ENCODE measurements around the gene FOXP4.
"Not testable (repeated sequence)": the region's sequence is repeated elsewhere in the genome, so short reads cannot be mapped to it uniquely, and the experiment has no call there.

Gene FOXP4

DNA sequence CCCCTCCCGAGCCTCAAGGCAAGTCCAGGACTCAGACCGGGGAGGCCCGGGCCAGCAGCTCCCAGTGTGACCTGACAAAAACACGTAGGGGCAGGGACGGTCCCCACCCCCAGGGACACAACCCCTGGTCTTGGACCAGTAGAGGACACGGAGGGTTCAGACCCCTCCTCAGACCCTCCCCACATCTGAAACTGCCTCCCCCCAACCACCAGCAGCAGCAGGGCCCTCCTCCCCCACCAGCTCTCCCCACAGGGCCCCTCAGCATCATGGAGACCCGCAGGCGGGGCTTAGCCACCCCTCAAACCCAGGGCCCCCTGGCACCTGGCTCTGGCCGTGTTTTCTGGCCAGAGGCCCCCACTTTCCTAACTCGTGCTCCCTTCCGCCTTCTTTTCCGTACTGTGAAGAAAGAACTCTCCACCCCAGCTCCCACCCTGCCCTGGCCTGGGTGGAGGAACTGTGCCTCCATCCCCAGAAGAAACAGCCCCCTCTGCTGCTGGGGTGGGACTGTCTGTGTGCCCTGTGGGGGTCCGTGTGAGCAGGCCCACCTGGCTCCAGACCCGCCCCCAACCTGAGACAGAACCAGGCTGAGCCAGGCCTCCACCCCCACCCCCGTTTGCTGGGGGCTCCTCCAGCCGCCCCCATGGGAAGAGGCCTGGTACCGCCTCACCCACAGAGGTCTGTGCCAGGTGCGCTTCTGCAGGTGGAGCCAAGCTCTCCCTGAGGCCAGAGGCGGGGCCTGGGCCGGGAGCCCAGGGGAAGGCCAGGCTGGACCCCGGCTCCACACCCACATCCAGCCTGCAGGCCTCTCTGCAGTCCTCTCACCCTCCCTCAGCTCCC lies 53.1 kb downstream of the FOXP4 start:
- DNase-seq (ENCODE audit: low read depth in 2 of 2): no peak

DNA sequence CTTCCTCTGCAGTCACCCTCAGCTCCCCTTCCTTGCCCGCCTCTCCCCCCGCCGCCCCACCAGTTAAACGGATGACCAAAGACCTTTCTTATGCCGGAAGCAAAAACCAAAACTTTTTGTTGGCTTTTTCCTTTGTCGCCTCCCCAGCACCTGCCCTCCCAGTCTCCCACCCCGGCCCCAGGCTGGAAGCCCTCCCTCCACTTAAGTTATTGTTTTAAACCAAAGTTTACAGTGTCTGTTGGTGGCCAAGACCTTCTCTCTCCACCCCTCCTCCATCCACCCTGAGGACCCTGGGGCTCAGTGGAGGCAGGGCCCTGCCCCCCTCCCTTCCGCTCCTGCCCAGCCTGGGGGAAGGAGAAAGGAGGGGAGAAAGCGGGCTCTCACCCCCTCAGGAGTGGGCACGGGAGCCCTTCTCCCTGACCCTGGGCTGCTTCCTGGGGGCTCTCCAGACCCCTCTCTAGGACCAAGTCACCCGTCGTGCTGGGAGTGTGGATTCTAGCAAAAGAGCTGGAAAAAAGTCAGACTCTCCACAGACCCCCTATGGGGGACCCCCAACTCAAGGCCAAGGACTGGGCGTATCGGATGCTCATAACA lies 53.8 kb downstream of the FOXP4 start:
- DNase-seq (ENCODE audit: low read depth in 2 of 2): no peak

DNA sequence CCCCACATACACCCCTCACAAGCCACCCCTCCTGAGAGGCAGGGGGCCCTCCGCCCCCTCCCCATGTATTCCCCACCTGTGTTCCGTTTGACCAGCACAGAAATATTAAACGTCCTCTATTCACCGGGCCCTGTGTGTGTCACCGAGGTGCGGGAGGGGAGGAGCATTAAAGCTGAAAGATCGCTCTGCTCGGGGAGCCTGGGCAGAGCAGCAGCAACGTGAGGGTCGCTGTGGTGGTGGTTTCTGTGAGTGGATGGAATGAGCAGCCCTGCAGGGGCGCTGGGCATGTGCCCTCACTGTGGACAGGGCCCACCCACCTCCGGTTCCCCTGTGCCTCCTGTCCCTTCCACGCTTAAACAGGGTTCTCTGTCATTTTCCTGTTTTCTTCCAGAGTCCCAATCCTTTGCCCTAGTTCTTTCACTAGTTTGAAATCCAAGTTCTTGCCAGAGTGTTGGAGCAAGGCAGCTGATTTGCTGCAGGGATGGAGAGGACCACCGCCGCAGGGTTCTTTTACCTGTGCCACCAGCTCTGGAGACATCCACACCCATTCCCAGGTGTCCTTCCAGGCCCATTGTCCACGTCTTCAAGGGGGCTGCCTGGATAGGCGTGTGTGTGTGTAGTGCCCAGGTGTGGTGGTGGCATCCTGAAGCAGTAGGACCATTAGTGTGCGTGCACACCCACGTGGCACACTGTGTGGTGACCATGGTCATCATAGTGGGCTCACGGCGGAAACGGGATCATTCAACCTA lies 54.5 kb downstream of the FOXP4 start:
- DNase-seq (ENCODE audit: low read depth in 2 of 2): no peak

DNA sequence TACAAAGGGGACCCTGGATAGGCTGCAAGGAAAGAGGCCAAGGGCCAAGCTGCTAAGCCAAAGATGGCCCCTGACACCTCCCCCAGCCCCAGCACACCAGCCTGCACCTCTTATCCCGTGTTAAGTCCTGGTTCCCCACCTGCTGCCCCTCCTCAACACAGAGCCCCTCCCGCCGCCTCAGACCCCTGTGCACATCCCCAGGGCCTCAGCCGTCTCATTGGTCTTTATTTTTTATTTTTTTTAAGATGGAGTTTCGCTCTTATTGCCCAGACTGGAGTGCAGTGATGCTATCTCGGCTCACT lies 55.0 kb downstream of the FOXP4 start:
- DNase-seq (ENCODE audit: low read depth in 2 of 2): no peak

DNA sequence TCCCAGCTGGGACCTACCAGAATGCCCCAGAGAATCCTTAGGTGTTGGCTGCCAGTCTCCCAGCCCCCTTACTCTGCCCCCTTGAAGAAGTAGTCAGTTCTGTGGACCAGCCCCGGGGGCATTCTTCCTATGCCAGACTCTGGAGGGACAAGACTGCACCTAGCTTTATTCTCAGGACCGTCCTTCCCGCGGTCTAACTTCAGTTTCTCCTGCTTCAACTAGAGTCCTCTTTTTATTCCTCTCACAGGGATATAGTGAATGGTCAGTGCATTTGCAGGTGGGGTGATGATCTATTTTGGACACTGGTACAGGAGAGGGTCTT lies 56.2 kb downstream of the FOXP4 start:
- DNase-seq (ENCODE audit: low read depth in 2 of 2): no peak

DNA sequence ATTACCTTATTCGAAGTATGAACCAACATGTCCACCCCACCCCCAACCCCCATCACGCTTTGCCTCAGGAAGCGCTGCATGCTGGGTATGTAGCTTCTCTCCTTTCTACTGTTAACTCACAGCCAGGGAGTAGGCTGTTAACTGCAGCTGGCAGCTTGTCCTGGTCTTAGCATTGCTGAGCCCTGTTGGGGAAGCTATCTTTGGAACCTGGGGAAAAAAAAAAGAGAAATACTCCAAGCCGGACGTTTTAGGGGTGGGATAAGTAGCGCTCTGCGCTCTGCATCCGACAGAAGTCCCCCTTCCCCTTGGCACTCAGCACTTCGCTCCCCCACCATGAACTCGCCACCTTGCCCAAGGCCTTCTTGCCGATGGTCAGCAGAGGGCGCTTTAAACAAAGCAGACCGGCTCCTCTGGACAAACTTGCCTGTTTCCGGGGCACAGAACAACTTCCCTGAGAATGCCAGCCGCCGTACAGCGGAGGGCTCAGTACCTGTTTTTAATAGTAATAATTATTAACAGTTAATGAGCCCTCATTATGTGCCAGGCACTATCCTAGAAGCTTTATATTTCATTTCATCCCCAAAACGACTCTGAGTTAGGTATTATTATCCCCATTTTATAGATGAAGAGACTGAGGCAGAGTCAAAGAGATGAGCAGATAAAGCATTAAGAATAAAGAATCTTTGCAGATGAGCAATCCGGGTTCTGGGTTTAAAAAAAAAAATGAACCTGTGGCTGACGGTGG lies 56.9 kb downstream of the FOXP4 start:
- peak; percentile 38 to 48 for DNase-seq (ENCODE audit: low read depth in 2 of 2)

DNA sequence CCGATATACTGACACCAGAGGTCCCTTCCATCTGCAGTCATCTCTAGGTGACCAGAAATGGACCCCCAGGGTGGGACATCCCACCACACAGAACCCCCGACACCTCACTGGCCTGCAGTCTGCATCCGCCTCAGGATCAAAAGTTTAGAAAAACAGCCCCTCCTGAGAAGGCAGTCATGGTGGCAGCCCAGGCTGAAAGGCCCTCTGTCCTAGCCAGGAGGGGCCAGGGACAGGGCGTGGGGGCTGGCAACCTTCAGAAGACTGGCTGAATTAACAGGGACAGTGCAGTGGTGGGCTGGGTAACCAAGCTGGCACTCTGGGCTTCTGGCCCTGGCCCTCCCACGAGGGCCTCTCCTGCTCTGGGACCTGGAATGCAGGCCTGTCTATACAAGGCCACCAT lies 57.8 kb downstream of the FOXP4 start:
- DNase-seq (ENCODE audit: low read depth in 2 of 2): no peak

DNA sequence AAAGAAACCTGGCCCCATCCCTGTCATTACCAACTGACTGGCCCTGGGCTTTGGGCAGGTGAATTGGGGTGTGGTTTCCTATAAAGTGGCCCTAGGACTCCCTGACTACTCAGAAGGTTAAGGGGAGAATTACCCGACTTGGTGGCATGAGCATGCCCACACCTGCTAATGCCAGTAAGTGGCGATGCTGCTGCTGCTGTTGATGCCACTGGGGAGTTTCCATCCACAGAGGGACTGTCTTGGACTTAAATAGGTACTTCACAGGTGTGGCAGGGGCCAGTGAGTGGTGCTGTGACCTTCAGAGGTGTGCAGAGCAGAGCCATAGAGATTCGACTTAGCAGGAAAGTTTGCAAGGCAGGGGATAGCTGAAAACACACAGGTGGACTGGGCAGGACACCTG lies 59.5 kb downstream of the FOXP4 start:
- no peak for DNase-seq (ENCODE audit: low read depth in 2 of 2)

DNA sequence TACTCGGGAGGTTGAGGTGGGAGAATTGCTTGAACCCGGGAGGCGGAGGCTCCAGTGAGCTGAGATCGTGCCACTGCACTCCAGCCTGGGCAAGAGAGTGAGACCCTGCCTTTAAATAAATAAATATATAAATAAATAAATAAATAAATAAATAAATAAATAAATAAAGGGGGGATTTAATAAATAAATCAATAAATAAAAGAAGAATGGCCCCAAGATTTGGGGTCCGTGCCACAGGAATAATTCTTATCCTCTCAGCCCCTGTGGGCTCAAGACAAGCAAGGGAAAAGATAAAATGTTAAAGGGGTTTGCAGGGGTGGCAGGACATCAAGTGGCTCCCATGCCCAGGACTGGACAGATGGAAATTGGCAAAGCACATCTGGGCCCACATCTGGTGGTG lies 60.9 kb downstream of the FOXP4 start:
- DNase-seq (ENCODE audit: low read depth in 2 of 2): no peak

DNA sequence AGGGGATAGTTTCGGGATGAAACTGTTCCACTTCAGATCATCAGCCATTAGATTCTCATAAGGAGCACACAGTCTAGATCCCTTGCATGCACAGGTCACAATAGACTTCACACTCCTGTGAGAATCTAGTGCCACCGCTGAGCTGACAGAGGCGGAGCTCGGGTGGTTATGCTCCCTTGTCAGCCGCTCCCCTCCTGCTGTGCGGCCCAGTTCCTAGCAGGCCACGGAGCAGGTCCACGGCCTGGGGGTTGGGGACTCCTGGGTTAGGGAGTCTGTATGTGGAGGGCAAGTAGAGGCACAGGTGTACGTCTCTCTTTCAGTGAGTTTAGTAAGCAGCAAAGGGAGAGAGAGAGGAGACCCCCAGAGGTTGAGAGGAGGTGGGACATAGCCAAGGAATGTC lies 61.6 kb downstream of the FOXP4 start:
- DNase-seq (ENCODE audit: low read depth in 2 of 2): no peak

DNA sequence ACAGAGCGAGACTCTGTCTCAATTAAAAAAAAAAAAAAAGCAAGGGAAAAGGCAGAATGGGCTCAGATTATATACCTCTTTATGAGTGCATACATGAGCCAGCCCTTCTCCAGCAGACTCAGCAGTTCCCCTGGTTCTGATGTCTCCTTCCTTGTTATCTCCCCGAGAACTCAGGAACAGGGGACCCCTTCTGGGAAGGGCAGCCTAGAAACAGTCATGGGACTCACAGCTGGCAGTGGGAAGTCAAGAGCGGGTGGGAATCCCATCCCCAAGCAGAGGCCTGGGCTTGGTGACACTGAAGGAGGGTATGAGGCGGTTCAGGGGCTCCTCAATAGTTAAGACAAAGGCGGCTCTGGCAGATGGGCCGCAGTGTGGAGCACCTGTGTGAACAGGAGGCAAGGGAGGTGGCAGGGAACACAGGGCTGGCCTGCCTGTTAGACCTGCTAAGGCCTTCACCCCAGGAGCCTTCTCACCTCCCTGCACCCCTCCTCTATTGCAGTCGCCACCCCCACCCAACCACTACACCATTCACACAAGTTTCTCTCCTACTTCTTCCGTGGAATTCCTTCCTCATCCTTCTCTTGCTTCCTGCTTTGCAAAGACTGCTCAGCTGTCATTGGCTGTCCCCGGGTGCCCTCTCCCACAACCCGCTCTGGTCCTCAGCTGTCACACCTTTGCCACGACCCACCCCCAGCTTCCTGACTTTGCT lies 62.4 kb downstream of the FOXP4 start:
- DNase-seq (ENCODE audit: low read depth in 2 of 2): no peak

DNA sequence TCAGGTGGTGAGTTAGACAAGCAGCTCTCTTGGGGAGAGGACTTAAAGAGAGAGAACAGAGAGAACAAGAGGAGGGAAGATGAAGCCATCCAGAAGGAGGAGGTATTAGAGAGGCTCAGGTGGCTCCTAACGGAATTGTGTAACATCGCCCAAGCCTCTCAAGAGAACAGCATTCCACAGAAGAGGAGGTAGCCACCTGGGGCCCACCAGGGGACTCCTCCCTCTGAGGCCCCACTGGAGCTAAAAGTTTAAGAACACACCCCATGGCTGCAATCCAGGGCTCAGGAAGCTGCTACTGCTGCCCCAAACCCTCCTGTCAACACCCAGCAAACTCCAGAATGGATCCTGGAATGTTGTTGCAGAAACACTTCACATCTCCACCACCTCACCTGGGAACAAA lies 68.5 kb downstream of the FOXP4 start:
- no peak for DNase-seq (ENCODE audit: low read depth in 2 of 2)

DNA sequence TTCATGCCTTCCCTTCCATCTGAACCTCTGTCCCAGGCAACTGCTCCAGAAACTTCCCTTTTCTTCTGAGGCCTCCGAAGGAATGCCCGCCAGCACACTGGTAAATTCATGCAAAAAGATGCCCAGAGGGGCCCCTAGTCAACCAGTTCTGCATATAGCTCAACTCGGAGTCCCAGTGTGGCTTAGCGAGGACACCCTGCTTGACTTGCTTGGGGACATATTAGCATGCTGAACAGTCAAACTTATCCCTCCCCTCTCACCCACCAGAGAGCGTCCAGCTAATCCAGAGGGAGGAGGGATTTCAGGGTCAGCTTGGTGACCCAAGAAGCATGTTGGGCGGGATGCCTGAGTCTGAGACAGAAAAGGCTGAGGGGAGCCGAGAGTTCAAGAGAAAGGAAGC lies 69.1 kb downstream of the FOXP4 start:
- no peak for DNase-seq (ENCODE audit: low read depth in 2 of 2)

DNA sequence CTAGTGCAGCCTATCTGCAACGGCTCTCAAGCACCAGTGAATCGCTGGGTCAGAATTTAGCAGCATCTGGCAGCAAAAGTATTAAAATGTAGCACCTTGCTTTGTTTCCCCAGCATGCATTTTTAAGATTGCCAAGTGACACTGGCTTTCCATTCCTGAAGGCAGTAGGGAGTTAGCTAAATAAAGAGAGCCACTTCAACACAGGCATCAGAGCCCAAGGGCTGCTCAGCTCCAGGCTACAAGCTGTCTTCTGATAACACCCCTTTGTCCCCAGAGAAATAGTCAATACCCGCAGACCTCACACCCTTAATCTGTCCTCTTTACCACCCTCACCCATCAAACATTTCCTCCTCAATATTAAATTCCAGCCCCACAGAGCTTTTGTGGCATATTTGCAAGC lies 72.4 kb downstream of the FOXP4 start:
- DNase-seq (ENCODE audit: low read depth in 2 of 2): no peak

DNA sequence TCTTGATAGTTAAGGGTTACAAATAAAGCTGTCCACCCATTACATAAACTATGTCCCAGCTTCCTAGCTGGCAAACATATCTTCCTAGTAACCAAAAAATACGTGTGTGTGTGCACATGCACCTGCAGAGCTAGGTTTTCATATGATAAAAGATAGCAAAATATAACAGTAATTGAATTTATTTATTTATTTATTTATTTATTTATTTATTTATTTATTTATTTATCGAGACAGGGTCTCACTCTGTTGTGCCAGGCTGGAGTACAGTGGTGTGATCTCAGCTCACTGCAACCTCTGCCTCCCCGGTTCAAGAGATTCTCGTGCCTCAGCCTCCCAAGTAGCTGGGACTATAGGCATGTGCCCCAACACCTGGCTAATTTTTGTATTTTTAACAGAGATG lies 73.0 kb downstream of the FOXP4 start:
- DNase-seq (ENCODE audit: low read depth in 2 of 2): not testable (repeated sequence)

DNA sequence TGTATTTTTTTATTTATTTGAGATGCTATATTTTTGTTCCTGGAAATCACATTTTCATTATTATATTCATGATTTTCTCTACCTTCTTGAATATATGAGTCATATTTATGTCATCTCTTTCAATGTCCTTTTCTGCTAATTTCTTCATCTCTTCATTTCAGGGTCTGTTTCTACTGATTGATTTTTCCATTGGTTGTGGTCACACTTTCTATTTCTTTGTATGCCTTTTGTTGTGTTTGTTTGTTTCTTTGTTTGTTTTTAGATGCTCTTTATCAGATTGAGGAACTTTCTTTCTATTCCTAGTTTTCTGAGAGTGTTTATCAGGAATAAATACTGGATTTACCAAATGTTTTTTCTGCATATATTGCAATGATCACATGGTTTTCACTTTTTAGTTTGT lies 75.2 kb downstream of the FOXP4 start:
- DNase-seq (ENCODE audit: low read depth in 2 of 2): no peak

DNA sequence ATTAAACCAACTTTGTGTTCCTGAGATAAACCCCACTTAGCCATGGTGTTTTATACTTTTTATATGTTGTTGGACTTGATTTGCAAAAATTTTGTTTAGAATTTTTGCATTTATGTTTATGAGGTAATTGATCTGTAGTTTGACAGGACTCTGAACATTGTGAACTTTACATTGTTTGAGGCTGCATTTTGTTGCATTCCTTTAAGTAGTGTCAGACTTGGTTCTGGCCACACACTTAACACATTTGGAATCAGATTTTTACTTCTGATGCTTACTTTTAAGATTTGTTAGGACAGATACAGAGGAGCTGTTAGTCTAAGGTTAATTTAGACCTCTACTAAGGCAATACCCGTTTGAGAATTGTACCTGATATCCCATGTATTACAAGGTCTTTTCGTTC lies 75.6 kb downstream of the FOXP4 start:
- DNase-seq (ENCODE audit: low read depth in 2 of 2): no peak

DNA sequence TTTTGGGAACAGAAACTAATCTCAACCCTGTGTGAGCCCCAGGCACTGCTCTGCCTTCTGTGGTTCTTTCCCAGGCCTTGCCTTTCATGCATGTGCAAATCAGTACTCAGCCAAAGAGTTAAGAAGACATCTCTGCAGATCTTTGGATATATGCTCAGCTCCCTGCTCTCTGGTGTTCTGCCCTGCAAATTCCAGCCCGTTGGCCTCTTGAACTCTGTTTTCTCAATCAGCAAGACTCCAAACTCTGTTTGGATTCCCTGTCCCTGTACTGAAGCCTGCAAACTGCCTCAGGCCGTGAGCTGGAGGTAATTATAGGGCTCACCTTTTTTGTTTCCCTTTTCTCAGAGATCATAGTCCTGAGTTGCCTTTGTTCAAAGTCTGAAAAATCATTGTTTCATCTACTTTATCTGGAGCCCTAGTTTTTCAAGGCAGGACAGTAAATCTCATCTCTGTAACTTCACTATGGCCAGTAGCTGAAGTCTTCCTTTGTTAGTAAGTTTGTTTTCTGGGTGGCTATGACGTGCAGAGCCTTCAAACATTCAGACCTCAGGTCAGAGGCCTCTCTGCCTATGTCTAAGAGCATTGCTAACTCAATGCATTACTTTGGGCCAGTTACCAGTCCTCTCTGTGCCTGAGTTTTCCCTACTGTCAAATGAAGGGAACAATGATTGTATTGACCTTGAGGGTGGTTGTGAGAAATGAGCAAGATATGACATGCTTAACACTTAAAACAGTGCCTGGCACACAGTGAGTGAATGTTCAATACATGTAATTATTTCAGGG lies 76.2 kb downstream of the FOXP4 start:
- no peak for DNase-seq (ENCODE audit: low read depth in 2 of 2)

DNA sequence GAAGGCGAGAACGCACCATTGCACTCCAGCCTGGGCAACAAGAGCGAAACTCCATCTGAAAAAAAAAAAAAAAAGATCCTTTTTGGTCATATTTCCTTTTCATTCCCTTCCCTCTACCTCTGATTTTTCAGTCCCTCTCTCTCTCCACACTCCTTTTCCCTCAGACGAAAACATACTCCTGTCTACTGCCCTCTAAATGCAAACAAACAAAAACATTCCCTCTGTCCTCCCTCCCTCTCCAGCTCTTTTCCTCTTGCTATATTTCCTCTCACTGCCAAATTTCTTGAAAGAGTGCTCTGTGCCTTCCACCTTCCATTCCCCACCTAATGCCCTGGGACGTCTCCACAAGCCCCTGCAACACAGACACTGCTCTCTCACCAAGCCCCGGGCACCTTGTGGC lies 77.1 kb downstream of the FOXP4 start:
- DNase-seq (ENCODE audit: low read depth in 2 of 2): no peak

DNA sequence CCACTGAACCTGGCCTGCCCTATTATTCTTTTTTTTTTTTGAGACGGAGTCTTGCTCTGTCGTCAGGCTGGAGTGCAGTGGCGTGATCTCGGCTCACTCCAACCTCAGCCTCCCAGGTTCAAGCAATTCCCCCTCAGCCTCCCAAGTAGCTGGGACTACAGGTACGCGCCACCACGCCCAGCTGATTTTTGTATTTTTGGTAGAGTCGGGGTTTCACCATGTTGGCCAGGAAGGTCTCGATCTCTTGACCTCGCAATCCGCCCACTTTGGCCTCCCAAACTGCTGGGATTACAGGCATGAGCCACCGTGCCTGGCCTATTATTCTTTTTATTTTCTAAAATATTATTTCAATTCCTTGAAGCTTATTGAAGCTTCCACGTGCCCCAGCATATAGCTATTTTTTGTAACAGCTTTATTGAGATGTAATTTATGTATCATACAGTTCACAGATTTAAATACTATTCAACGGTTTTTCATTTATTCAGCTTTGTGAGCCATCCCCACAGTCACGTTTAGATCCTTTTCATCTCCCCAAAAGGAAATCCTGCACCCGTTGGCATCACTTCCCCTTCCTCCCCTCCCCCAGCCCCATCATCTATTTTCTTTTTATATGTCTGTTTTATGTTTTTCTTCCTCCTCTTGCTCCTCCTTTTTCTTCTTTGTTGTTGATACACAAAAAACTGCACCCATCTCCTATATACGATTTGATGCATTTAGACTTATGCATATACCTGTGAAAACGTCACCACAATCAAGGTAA lies 78.6 kb downstream of the FOXP4 start:
- DNase-seq (ENCODE audit: low read depth in 2 of 2): no peak
